HEK293T (cell line): Measurements from ENCODE around the gene EPHA4.

Source experiments
- CTCF ChIA-PET: fragments of 350-600 bp; formaldehyde crosslinking; extraction: SDS; loops from one replicate; lab custom pipeline; 2021; ENCODE audit warnings: antibody characterized with exemption, inconsistent platforms; lab: Yijun Ruan, JAX
- POLR2A ChIA-PET: fragments of 350-600 bp; formaldehyde crosslinking; extraction: SDS; loops from one replicate; lab custom pipeline; 2020; ENCODE audit warnings: antibody characterized with exemption, inconsistent platforms; lab: Yijun Ruan, JAX
- DNase-seq: peaks from one replicate; pipeline ENCODE4 v3.0.0; 2012; ENCODE audit warnings: mixed read lengths; ENCODE audit errors: extremely low spot score
- ARNT ChIP-seq: fragments of 450-650 bp; IDR thresholded peaks from 2 replicates; pipeline ENCODE4 v1.6.1; 2017; ENCODE audit warnings: mild to moderate bottlenecking
- BHLHE40 ChIP-seq: fragments of 450-650 bp; IDR thresholded peaks from 2 replicates; pipeline ENCODE4 v1.6.1; 2016; ENCODE audit warnings: mild to moderate bottlenecking, moderate library complexity, borderline replicate concordance
- CTBP1 ChIP-seq: fragments of 450-650 bp; IDR thresholded peaks from 2 replicates; pipeline ENCODE4 v1.6.1; 2016; ENCODE audit warnings: borderline replicate concordance
- ELF4 ChIP-seq: fragments of 450-650 bp; IDR thresholded peaks from 2 replicates; pipeline ENCODE4 v1.6.1; 2017; ENCODE audit warnings: antibody characterized with exemption
- FOXA1 ChIP-seq: fragments of 450-650 bp; IDR thresholded peaks from 2 replicates; pipeline ENCODE4 v1.6.1; 2016; ENCODE audit warnings: mild to moderate bottlenecking
- FOXK2 ChIP-seq: fragments of 450-650 bp; IDR thresholded peaks from 2 replicates; pipeline ENCODE4 v1.6.1; 2016; ENCODE audit warnings: mild to moderate bottlenecking
- FOXM1 ChIP-seq: fragments of 450-650 bp; IDR thresholded peaks from 2 replicates; pipeline ENCODE4 v1.6.1; 2017; ENCODE audit warnings: mild to moderate bottlenecking, borderline replicate concordance
- HDGF ChIP-seq: fragments of 450-650 bp; IDR thresholded peaks from 2 replicates; pipeline ENCODE4 v1.6.1; 2017; ENCODE audit warnings: antibody characterized with exemption, borderline replicate concordance
- L3MBTL2 ChIP-seq: fragments of 450-650 bp; conservative IDR thresholded peaks from 2 replicates; pipeline ENCODE4 v1.6.1; 2016; ENCODE audit warnings: mild to moderate bottlenecking
- LEF1 ChIP-seq: fragments of 450-650 bp; IDR thresholded peaks from 2 replicates; pipeline ENCODE4 v1.6.1; 2017; ENCODE audit warnings: mild to moderate bottlenecking, borderline replicate concordance
- NFRKB ChIP-seq: fragments of 450-650 bp; IDR thresholded peaks from 2 replicates; pipeline ENCODE4 v1.6.1; 2016; ENCODE audit warnings: mild to moderate bottlenecking, moderate library complexity
- PKNOX1 ChIP-seq: fragments of 450-650 bp; IDR thresholded peaks from 2 replicates; pipeline ENCODE4 v1.6.1; 2016
- SP1 ChIP-seq: fragments of 450-650 bp; IDR thresholded peaks from 2 replicates; pipeline ENCODE4 v1.6.1; 2017
- SUZ12 ChIP-seq: fragments of 450-650 bp; IDR thresholded peaks from 2 replicates; pipeline ENCODE4 v1.6.1; 2016; ENCODE audit warnings: mild to moderate bottlenecking
- TARDBP ChIP-seq: fragments of 450-650 bp; IDR thresholded peaks from 2 replicates; pipeline ENCODE4 v1.6.1; 2016
- ZNF384 ChIP-seq: fragments of 450-650 bp; IDR thresholded peaks from 2 replicates; pipeline ENCODE4 v1.6.1; 2016

The EPHA4 gene

GRCh38 chr2:221388891-221389290, 183.2 kb downstream of the EPHA4 start:
- TF ChIP-seq HDGF (no peak), ARNT (no peak), LEF1 (no peak), TARDBP (no peak), PKNOX1 (no peak), SP1 (no peak), FOXA1 (no peak), SUZ12 (no peak)
- CTCF ChIA-PET = no interaction called here

GRCh38 chr2:221385716-221386115, 186.4 kb downstream of the EPHA4 start:
- POLR2A ChIA-PET = no interaction called here
- DNase-seq = no peak
- TF ChIP-seq TARDBP = no peak
- CTCF ChIA-PET = interaction anchor here (1.1 kb wide), 1 partner anchor 13 kb away, joined by 5 read pairs; no protein-coding TSS in a partner anchor

More at GRCh38 chr2:221388891-221389290, 183.2 kb downstream of the EPHA4 start:
- POLR2A ChIA-PET = no interaction called here
- DNase-seq = no peak

- CTCF ChIA-PET = no interaction called here
- DNase-seq = no peak
- POLR2A ChIA-PET = no interaction called here
- TF ChIP-seq NFRKB (no peak), ARNT (no peak), TARDBP (no peak), SUZ12 (no peak), FOXA1 (no peak), CTBP1 (no peak), ZNF384 (no peak), FOXK2 (no peak), FOXM1 (no peak), LEF1 (no peak)
Observed at GRCh38 chr2:221381928-221382488, 190.1 kb downstream of the EPHA4 start.

- POLR2A ChIA-PET = no interaction called here
- TF ChIP-seq FOXK2 = no peak
- no peak for TF ChIP-seq FOXM1
- TF ChIP-seq CTBP1 = no peak
- TF ChIP-seq NFRKB = no peak
- no peak for TF ChIP-seq SUZ12
- no peak for TF ChIP-seq ARNT
- CTCF ChIA-PET = interaction anchor here (0.7 kb wide), 1 partner anchor 72 kb away, joined by 3 read pairs; no protein-coding TSS in a partner anchor
- DNase-seq = no peak
Observed at GRCh38 chr2:221380686-221381085, 191.4 kb downstream of the EPHA4 start.

- TF ChIP-seq ELF4 (no peak), FOXK2 (no peak), NFRKB (no peak)
- CTCF ChIA-PET = no interaction called here
- POLR2A ChIA-PET = no interaction called here
- DNase-seq = no peak
Observed at GRCh38 chr2:221380062-221380461, 192.0 kb downstream of the EPHA4 start.

GRCh38 chr2:221377597-221377996, 194.5 kb downstream of the EPHA4 start:
- DNase-seq = no peak
- TF ChIP-seq SP1 = no peak
- no peak for TF ChIP-seq BHLHE40
- TF ChIP-seq ZNF384 = no peak
- no peak for TF ChIP-seq SUZ12
- TF ChIP-seq FOXK2 = no peak
- no peak for TF ChIP-seq TARDBP
- no peak for TF ChIP-seq FOXA1
- TF ChIP-seq L3MBTL2 = no peak
- TF ChIP-seq ELF4 = no peak
- TF ChIP-seq ARNT = no peak
- TF ChIP-seq NFRKB = no peak
- no peak for TF ChIP-seq FOXM1
- no peak for TF ChIP-seq HDGF
- no peak for TF ChIP-seq PKNOX1
- no peak for TF ChIP-seq CTBP1
- POLR2A ChIA-PET = no interaction called here
- CTCF ChIA-PET = no interaction called here

- POLR2A ChIA-PET = no interaction called here
- no peak for DNase-seq
- TF ChIP-seq ELF4 (no peak), FOXM1 (no peak), SUZ12 (no peak), ARNT (no peak)
- CTCF ChIA-PET = interaction anchor here (0.5 kb wide), 1 partner anchor 184 kb away, joined by 4 read pairs; no protein-coding TSS in a partner anchor
Observed at GRCh38 chr2:221377066-221377465, 195.0 kb downstream of the EPHA4 start.

GRCh38 chr2:221374234-221374633, 197.9 kb downstream of the EPHA4 start:
- DNase-seq = no peak
- POLR2A ChIA-PET = no interaction called here

More at GRCh38 chr2:221374234-221374633, 197.9 kb downstream of the EPHA4 start:
- TF ChIP-seq SUZ12 (no peak), ZNF384 (no peak)
- CTCF ChIA-PET = no interaction called here
